HAP-1 (cell line): ENCODE data around the gene IRAK2.

Experiments used
- DNase-seq, 2 experiments: peaks; one replicate each; pipeline ENCODE4 v3.0.0-alpha.2; 2016 to 2020; ENCODE audit warnings: low spot score in 2 of 2
- H3K27me3 ChIP-seq: fragments of 250-450 bp; sonication (Bioruptor Pico); 2 replicates; pipeline ENCODE4 v1.5.1; 2020; ENCODE audit warnings: low read depth, mild to moderate bottlenecking, moderate library complexity
- H3K36me3 ChIP-seq: fragments of 250-450 bp; sonication (Bioruptor Pico); replicated peaks from 2 replicates; pipeline ENCODE4 v1.5.1; 2020; ENCODE audit warnings: mild to moderate bottlenecking
- H3K4me1 ChIP-seq: fragments of 250-450 bp; sonication (Bioruptor Pico); 2 replicates; pipeline ENCODE4 v1.5.1; 2020; ENCODE audit warnings: mild to moderate bottlenecking
- H3K4me3 ChIP-seq: fragments of 250-450 bp; sonication (Bioruptor Pico); 2 replicates; pipeline ENCODE4 v1.5.1; 2020; ENCODE audit warnings: mild to moderate bottlenecking, moderate library complexity
- H3K9me3 ChIP-seq: fragments of 250-450 bp; sonication (Bioruptor Pico); 2 replicates; pipeline ENCODE4 v1.5.1; 2020; ENCODE audit warnings: mild to moderate bottlenecking, moderate library complexity
- in situ Hi-C: fragments of 300-500 bp; cut with MboI; formaldehyde crosslinking; loops from 3 replicates; pipeline ENCODE4 v1.14.3; 2020; ENCODE audit warnings: low sequenced_read_pairs, inconsistent platforms, mixed read lengths

Gene IRAK2

GRCh38 chr3:10205451-10206165 lies 40.9 kb downstream of the IRAK2 start:
- no peaks in the 10 kb centered on the region for H3K27me3 ChIP-seq
- in situ Hi-C loops = no loop called here
- no peaks in the 10 kb centered on the region for H3K4me1 ChIP-seq
- no peaks in the 10 kb centered on the region for H3K9me3 ChIP-seq
- H3K36me3 ChIP-seq = no peaks in the 10 kb centered on the region
- no peak overlapping the region for H3K4me3 ChIP-seq
- no peak for DNase-seq

DNA sequence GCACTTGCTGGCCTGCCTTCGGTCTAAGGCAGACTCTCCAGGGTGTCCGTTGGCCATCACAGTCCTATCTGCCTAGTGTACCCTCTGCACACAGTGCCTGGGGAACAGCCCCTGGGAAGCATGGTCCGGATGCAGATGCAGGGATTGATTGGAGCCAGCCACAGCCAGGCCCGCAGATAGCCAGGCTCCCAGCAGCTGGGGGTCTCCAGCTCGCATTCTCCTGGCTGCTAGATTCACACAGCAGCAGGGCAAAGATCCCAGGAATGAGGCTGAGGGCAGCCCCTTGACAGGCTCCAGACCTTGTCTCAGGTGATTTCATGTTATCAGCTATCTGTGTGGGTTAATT lies 41.4 kb downstream of the IRAK2 start:
- H3K4me1 ChIP-seq = no peaks in the 10 kb centered on the region
- in situ Hi-C loops = no loop called here
- H3K27me3 ChIP-seq = no peaks in the 10 kb centered on the region
- H3K9me3 ChIP-seq = no peaks in the 10 kb centered on the region
- no peak for DNase-seq
- no peak overlapping the region for H3K4me3 ChIP-seq
- no peaks in the 10 kb centered on the region for H3K36me3 ChIP-seq

- in situ Hi-C loops = no loop called here
- Histone ChIP-seq H3K9me3 (no peaks in the 10 kb centered on the region), H3K36me3 (no peaks in the 10 kb centered on the region), H3K27me3 (no peaks in the 10 kb centered on the region), H3K4me3 (no peak overlapping the region), H3K4me1 (no peaks in the 10 kb centered on the region)
- no peak for DNase-seq
Observed at GRCh38 chr3:10213156-10213792, 48.6 kb downstream of the IRAK2 start.

DNA sequence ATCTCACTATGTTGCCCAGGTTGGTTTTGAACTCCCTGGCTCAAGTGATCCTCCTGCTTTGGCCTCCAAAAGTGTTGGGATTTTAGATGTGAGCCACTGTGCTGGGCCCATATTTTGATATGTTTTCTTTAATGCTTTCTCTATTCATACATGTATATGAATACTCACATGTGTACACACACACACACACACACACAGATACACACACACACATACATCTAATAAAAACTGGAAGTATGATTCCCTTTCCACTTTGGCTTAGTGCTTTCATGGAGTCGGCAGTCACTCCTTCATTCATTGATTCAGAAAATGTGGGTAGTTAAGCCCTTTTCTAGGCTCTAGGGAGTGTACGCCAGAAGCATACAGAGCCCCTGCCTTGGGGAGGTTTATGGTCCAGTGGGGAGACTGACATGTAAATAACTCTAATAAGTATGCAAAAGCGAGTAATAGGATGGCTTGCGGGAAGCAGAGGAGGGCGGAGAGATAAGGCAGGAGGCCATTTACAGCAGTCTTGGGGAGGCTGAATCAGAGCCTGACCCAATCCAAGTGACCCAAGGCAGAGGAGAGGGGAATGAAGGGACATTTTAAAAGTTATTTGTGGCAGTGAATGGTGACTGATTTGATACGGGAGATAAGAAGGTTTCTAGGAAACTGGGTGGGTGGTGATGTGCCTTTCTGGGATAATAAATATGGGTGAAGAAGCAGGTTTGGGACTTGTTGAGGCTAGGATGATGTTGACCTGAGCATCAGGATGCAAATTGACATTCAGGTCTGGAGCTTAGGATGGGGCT lies 51.1 kb downstream of the IRAK2 start:
- in situ Hi-C loops = no loop called here
- DNase-seq = no peak
- H3K4me3 ChIP-seq = no peak overlapping the region
- H3K27me3 ChIP-seq = no peaks in the 10 kb centered on the region
- no peaks in the 10 kb centered on the region for H3K9me3 ChIP-seq
- no peaks in the 10 kb centered on the region for H3K4me1 ChIP-seq
- H3K36me3 ChIP-seq = no peaks in the 10 kb centered on the region

DNA sequence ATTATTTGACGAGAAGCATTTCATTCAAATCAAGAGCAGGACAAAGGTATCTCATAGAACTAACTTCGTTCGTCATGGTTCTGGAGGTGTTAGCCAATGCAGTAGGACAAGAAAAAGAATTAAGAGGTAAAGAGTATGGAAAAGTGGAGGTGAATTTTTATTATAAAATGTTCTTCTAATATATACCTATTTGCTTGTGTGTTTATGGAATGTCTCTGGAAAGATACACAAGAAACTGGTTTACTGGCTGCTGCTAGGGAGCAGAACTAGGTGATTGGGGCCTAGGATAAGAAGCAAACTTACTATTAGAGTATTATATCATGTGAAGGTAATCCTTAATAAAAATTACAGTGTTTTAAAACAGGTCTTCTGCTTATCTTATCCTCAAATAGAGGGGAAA lies 52.6 kb downstream of the IRAK2 start:
- H3K4me1 ChIP-seq = no peaks in the 10 kb centered on the region
- H3K27me3 ChIP-seq = no peaks in the 10 kb centered on the region
- no peaks in the 10 kb centered on the region for H3K9me3 ChIP-seq
- in situ Hi-C loops = no loop called here
- no peaks in the 10 kb centered on the region for H3K36me3 ChIP-seq
- no peak overlapping the region for H3K4me3 ChIP-seq
- DNase-seq = no peak

- in situ Hi-C loops = no loop called here
Observed at GRCh38 chr3:10219737-10220136, 55.0 kb downstream of the IRAK2 start.

DNA sequence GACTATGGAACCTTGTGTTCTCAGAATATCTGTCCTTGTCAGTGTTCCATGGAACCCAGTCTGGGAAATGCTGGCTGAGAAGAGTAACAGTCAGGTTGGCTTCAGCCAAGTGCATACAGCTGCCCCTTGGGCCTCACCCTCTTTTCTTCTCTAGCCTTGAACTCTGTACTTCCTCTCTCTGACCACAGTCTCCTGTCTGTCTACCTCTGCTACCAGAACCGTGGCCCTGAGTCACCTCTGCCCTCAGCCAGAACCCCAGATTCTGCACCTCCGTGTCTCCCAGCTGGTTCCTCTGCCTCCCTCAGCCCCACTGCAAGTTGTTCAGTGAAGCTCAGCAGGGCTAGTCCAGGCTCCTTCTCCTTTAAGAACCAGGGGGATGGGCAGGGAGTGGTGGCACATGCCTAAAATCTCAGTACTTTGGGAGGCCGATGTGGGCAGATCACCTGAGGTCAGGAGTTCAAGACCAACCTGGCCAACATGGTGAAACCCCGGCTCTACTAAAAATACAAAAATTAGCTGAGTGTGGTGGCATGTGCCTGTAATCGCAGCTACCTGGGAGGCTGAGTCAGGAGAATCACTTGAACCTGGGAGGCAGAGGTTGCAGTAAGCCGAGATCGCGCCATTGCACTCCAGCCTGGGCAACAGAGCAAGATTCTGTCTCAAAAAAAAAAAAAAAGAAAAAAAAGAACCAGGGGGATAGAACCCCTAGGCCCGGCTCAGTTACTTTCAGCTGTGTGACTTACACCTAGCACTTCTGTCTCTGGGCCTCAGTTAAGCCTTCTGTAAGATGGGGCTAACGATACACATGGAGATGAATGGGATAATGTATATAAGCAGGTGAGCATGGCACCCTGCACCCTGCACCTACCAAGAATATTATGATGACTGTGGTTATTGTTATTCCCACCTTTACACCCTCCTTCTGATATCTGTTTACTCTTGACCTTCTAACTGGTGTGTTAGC lies 59.2 kb downstream of the IRAK2 start:
- Histone ChIP-seq H3K36me3 (no peaks in the 10 kb centered on the region), H3K4me3 (no peak overlapping the region), H3K27me3 (no peaks in the 10 kb centered on the region), H3K4me1 (peaks cover 5% of the 10 kb centered on the region), H3K9me3 (no peaks in the 10 kb centered on the region)
- in situ Hi-C loops = no loop called here
- no peak for DNase-seq

More at GRCh38 chr3:10219737-10220136, 55.0 kb downstream of the IRAK2 start:
- Histone ChIP-seq H3K4me3 (no peak overlapping the region), H3K9me3 (no peaks in the 10 kb centered on the region), H3K36me3 (no peaks in the 10 kb centered on the region), H3K27me3 (no peaks in the 10 kb centered on the region), H3K4me1 (no peaks in the 10 kb centered on the region)
- DNase-seq = no peak

DNA sequence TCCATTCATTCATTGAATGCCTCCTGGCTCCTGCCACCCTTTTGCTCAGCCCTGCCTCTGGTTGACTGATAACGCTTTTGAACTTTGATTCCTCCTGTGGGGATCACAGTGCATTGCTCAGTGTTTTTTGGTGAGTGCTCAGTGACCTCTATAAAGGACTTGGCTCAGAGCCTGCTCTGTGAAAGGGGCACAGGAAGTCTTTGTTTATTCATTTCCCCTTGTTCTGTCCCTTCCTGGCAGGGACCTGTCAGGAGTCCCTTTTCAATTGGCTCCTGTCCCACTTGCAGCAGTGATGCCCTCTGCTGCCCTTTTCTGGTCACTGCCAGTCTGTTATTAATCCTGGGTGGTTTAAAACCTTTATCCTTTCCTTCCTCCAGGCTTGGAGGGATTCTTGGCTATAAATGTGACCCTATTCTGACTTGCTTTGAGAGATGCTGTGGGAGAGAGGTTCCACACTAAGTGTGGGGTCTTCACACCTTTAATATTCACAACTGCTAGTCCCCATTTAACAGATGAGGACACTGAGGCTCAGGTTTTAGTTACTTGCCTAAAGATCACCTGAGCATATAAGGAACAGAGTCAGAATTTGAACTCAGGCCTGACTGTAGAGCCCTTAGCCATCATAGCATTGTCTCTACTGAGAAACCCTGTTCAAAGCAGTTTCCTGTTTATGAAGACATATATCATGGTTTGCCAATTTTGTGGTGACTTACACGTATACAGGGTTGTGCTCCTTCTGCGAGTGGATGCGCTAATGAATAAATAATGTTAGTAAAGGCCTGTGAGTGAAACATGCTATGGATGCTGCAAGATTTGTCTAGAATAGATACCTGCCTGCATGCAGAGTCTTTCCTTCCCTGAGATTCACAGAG lies 60.3 kb downstream of the IRAK2 start:
- Histone ChIP-seq H3K4me1 (peaks cover 5% of the 10 kb centered on the region), H3K4me3 (no peak overlapping the region)
- in situ Hi-C loops = no loop called here

GRCh38 chr3:10226293-10226692 lies 61.6 kb downstream of the IRAK2 start:
- Histone ChIP-seq H3K4me3 (no peak overlapping the region), H3K27me3 (no peaks in the 10 kb centered on the region), H3K9me3 (no peaks in the 10 kb centered on the region), H3K36me3 (no peaks in the 10 kb centered on the region), H3K4me1 (peaks cover 5% of the 10 kb centered on the region)
- DNase-seq = peak; percentile 45 to 70
- in situ Hi-C loops = no loop called here

More for the DNA sequence above, 60.3 kb downstream of the IRAK2 start:
- Histone ChIP-seq H3K36me3 (no peaks in the 10 kb centered on the region), H3K27me3 (no peaks in the 10 kb centered on the region), H3K9me3 (no peaks in the 10 kb centered on the region)
- DNase-seq = peak; percentile 68 to 71

- no peaks in the 10 kb centered on the region for H3K27me3 ChIP-seq
- H3K4me3 ChIP-seq = no peak overlapping the region
- no peak for DNase-seq
- peaks cover 5% of the 10 kb centered on the region for H3K4me1 ChIP-seq
- H3K9me3 ChIP-seq = no peaks in the 10 kb centered on the region
- in situ Hi-C loops = no loop called here
- H3K36me3 ChIP-seq = no peaks in the 10 kb centered on the region
Observed at GRCh38 chr3:10228248-10228950, 63.7 kb downstream of the IRAK2 start.

DNA sequence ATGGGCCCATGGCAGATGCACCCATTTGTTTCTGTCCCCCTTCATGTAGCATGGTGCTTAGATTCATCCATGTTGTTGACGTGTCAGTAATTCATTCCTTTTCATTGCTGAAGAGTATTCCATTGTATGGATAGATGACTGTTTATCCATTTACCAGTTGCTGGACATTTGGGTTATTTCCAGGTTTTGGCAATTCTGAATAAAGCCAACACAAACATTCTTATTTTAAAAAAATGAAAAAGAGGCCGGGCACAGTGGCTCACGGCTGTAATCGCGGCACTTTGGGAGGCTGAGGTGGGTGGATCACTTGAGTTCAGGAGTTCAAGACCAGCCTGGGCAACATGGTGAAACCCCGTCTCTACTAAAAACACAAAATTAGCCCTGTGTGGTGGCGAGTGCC lies 64.9 kb downstream of the IRAK2 start:
- no peaks in the 10 kb centered on the region for H3K36me3 ChIP-seq
- peaks cover 5% of the 10 kb centered on the region for H3K4me1 ChIP-seq
- H3K4me3 ChIP-seq = no peak overlapping the region
- no peaks in the 10 kb centered on the region for H3K9me3 ChIP-seq
- no peak for DNase-seq
- in situ Hi-C loops = no loop called here
- no peaks in the 10 kb centered on the region for H3K27me3 ChIP-seq

GRCh38 chr3:10232137-10232536 lies 67.4 kb downstream of the IRAK2 start:
- Histone ChIP-seq H3K9me3 (no peaks in the 10 kb centered on the region), H3K4me3 (no peak overlapping the region), H3K27me3 (no peaks in the 10 kb centered on the region), H3K36me3 (no peaks in the 10 kb centered on the region), H3K4me1 (no peaks in the 10 kb centered on the region)
- no peak for DNase-seq
- in situ Hi-C loops = no loop called here
